Hepatocyte (in vitro differentiated cells): ENCODE measurements around the gene IRS2. TPM values are rescaled to one million over a fixed set of nuclear protein-coding genes. Genes with fewer than 3 reads are reported as not detected.
A peak's percentile ranks its signal among the peaks of the same experiment; 100 is the strongest.

ENCODE experiments used
- DNase-seq: peaks from one replicate; pipeline ENCODE4 v3.0.0-alpha.2; 2016; ENCODE audit warnings: low spot score
- H2AFZ ChIP-seq: fragments of 200-600 bp; sonication (generic); 2 replicates; pipeline ENCODE4 v1.6.0; 2016; ENCODE audit warnings: antibody characterized with exemption, mild to moderate bottlenecking
- H3K27ac ChIP-seq: fragments of 200-600 bp; sonication (generic); 2 replicates; pipeline ENCODE4 v1.5.1; 2016; ENCODE audit warnings: mild to moderate bottlenecking
- H3K27me3 ChIP-seq: fragments of 200-600 bp; sonication (generic); 2 replicates; pipeline ENCODE4 v1.6.1; 2016
- H3K36me3 ChIP-seq: fragments of 200-600 bp; sonication (generic); replicated peaks from 2 replicates; pipeline ENCODE4 v1.5.1; 2016; ENCODE audit warnings: low read depth; ENCODE audit not compliant: insufficient read depth
- H3K4me1 ChIP-seq: fragments of 200-600 bp; sonication (generic); 2 replicates; pipeline ENCODE4 v1.5.1; 2016; ENCODE audit warnings: mild to moderate bottlenecking, moderate library complexity; ENCODE audit not compliant: insufficient read depth
- H3K4me2 ChIP-seq: fragments of 200-600 bp; sonication (generic); 2 replicates; pipeline ENCODE4 v1.6.0; 2016
- H3K4me3 ChIP-seq: fragments of 200-600 bp; sonication (generic); 2 replicates; pipeline ENCODE4 v1.5.1; 2016; ENCODE audit warnings: mild to moderate bottlenecking
- H3K79me2 ChIP-seq: fragments of 200-600 bp; sonication (generic); 2 replicates; pipeline ENCODE4 v1.6.0; 2017; ENCODE audit warnings: mild to moderate bottlenecking
- H3K9me2 ChIP-seq: fragments of 200-600 bp; sonication (generic); replicated peaks from 2 replicates; pipeline ENCODE4 v1.6.0; 2017; ENCODE audit warnings: mild to moderate bottlenecking; ENCODE audit not compliant: insufficient read depth
- H3K9me3 ChIP-seq: fragments of 200-600 bp; sonication (generic); 2 replicates; pipeline ENCODE4 v1.5.1; 2016; ENCODE audit warnings: low read depth, mild to moderate bottlenecking
- H4K20me1 ChIP-seq: fragments of 200-600 bp; sonication (generic); 2 replicates; pipeline ENCODE4 v1.6.0; 2016; ENCODE audit warnings: mild to moderate bottlenecking; ENCODE audit not compliant: insufficient read depth, poor library complexity, severe bottlenecking
- EZH2 ChIP-seq: fragments of 200-600 bp; sonication (generic); IDR thresholded peaks from 2 replicates; pipeline ENCODE4 v1.6.1; 2016; ENCODE audit warnings: antibody characterized with exemption, mild to moderate bottlenecking, borderline replicate concordance
- EZH2phosphoT487 ChIP-seq: fragments of 200-600 bp; sonication (generic); IDR thresholded peaks from one replicate; pipeline ENCODE4 v1.6.1; 2018; ENCODE audit warnings: antibody characterized with exemption, mild to moderate bottlenecking, low read depth, moderate library complexity; ENCODE audit not compliant: unreplicated experiment, severe bottlenecking
- WGBS: methylation state at CpG from one replicate; pipeline ENCODE4 v1.1.6; 2016; ENCODE audit warnings: low lambda C conversion rate; ENCODE audit errors: missing lambda C conversion rate; 5-methylcytosine and 5-hydroxymethylcytosine counted together
- polyA plus RNA-seq: library from polyadenylated mRNA; unstranded; fragments of >200 nt; fragmentation: Nextera tagmentation; extraction: Ambion mirVana; gene quantifications from 2 replicates; pipeline ENCODE4 v1.2.1, GENCODE V29; 2016
- total RNA-seq: library from RNA; depleted of rRNA; stranded (reverse); fragments of >200 nt; gene quantifications from 2 replicates; pipeline ENCODE4 v1.2.3, GENCODE V29; 2014
- TF ChIP-seq, protein P1 (sequence below): fragments of 200-600 bp; sonication (generic); IDR thresholded peaks from 2 replicates; pipeline ENCODE4 v1.5.1; 2016; ENCODE audit warnings: antibody characterized with exemption, mild to moderate bottlenecking; ENCODE audit not compliant: poor library complexity

The IRS2 gene
- total and polyA plus RNA-seq, 2 experiments from 2014 or later = 19.4 to 26.4 TPM

DNA sequence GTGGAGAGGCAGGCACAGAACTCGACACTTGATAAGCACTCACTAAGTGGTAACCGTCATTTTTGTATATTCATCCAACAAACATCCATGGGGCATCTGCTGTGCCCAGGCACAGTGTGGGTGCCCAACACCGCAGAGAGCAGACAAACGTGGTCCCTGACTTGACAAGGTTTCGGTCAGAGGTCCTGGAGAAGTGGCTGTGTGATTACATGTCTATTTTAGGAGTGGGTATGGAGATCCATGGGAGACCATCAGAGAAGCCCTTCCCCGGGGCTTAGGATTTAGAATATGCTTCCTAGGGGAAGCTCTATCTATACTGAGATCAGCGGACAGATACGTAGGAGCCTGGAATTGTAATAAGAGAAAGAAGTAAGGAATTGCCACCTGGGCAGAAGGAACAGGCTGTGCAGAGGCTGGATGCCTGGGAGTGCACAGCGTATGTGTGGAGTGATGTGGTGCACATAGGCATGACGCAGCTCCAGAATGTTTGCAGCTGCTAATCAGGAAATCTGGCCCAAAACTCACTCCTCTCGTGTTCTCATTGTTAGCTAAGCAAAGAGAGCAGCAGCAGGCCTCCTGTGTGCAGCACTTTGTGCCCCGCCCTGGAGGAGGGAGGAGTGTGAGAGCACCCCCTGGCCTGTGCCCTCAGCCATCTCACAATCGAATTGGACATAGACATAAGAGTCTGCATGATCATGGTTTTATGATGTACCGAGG, 23.0 kb upstream of the IRS2 start:
- no peaks in the 10 kb centered on the region for H3K4me1 ChIP-seq
- no peaks in the 10 kb centered on the region for H3K36me3 ChIP-seq
- H3K9me2 ChIP-seq = no peaks in the 10 kb centered on the region
- no peak overlapping the region for H3K27ac ChIP-seq
- H2AFZ ChIP-seq = no peak overlapping the region
- no peak overlapping the region for H3K4me3 ChIP-seq
- no peaks in the 10 kb centered on the region for H3K9me3 ChIP-seq
- WGBS = 79% methylated on average over 14 of the region's 14 CpGs
- no peaks in the 10 kb centered on the region for H4K20me1 ChIP-seq
- DNase-seq = no peak
- H3K79me2 ChIP-seq = no peaks in the 10 kb centered on the region
- H3K4me2 ChIP-seq = no peak overlapping the region
- H3K27me3 ChIP-seq = no peaks in the 10 kb centered on the region
- TF ChIP-seq, protein P1, sequence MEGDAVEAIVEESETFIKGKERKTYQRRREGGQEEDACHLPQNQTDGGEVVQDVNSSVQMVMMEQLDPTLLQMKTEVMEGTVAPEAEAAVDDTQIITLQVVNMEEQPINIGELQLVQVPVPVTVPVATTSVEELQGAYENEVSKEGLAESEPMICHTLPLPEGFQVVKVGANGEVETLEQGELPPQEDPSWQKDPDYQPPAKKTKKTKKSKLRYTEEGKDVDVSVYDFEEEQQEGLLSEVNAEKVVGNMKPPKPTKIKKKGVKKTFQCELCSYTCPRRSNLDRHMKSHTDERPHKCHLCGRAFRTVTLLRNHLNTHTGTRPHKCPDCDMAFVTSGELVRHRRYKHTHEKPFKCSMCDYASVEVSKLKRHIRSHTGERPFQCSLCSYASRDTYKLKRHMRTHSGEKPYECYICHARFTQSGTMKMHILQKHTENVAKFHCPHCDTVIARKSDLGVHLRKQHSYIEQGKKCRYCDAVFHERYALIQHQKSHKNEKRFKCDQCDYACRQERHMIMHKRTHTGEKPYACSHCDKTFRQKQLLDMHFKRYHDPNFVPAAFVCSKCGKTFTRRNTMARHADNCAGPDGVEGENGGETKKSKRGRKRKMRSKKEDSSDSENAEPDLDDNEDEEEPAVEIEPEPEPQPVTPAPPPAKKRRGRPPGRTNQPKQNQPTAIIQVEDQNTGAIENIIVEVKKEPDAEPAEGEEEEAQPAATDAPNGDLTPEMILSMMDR = no peak
- TF ChIP-seq EZH2phosphoT487 (no peak), EZH2 (no peak)

DNA sequence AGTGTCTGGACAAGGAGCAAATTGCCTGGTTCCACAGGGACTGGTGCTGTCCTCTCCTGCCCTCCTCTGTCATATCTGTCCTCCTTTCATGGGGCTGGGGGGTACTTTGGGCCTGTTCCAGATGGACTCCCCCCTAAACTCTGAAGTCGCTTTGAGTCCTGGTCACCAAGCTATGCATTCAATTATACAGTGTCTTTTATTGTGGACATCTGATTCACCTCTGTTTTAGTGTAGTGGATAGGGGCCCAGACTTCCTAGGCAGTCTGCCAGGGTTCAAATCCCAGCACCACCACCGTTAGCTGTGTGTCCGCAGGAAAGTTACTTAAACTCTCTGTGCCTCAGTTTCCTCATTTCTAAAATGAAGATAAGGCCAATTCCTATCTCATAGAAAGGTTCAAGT, 21.0 kb upstream of the IRS2 start:
- H3K9me2 ChIP-seq = no peaks in the 10 kb centered on the region
- no peaks in the 10 kb centered on the region for H3K9me3 ChIP-seq
- H3K4me2 ChIP-seq = no peak overlapping the region
- H2AFZ ChIP-seq = no peak overlapping the region
- 92% methylated on average over 3 of the region's 3 CpGs for WGBS
- H3K27me3 ChIP-seq = no peaks in the 10 kb centered on the region
- H4K20me1 ChIP-seq = no peaks in the 10 kb centered on the region
- no peak overlapping the region for H3K4me3 ChIP-seq
- no peak for TF ChIP-seq EZH2phosphoT487
- TF ChIP-seq, protein P1 = no peak
- TF ChIP-seq EZH2 = no peak
- no peaks in the 10 kb centered on the region for H3K36me3 ChIP-seq
- no peak for DNase-seq
- H3K4me1 ChIP-seq = no peaks in the 10 kb centered on the region
- no peak overlapping the region for H3K27ac ChIP-seq
- no peaks in the 10 kb centered on the region for H3K79me2 ChIP-seq

DNA sequence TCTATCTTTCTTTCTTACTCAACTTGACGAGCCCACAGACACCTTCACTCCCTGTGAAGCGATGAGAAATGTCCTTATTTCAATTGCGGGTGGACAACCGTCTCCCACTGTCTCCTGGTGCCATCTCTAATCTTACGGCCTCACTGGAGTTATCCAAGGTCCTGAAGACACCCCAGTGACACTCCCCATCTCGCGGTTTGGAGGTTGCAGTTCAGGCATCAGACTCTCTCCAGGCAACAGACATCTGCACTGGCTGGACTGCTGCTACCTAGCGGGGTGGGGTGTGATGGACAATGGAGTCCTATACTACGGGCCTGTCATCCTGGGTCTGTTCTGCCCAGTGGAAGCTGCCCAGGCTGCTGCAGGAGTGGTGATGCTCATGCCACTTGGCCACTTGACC, 18.3 kb upstream of the IRS2 start:
- 83% methylated on average over 9 of the region's 9 CpGs for WGBS
- no peak for DNase-seq
- H3K4me3 ChIP-seq = no peak overlapping the region
- no peaks in the 10 kb centered on the region for H3K9me3 ChIP-seq
- H3K9me2 ChIP-seq = no peaks in the 10 kb centered on the region
- H3K27ac ChIP-seq = peak overlapping the region; percentile 59
- no peaks in the 10 kb centered on the region for H3K79me2 ChIP-seq
- H4K20me1 ChIP-seq = no peaks in the 10 kb centered on the region
- H2AFZ ChIP-seq = no peak overlapping the region
- TF ChIP-seq EZH2 (no peak), EZH2phosphoT487 (no peak)
- TF ChIP-seq, protein P1 = no peak
- no peaks in the 10 kb centered on the region for H3K4me1 ChIP-seq
- H3K4me2 ChIP-seq = no peak overlapping the region
- no peaks in the 10 kb centered on the region for H3K36me3 ChIP-seq
- no peaks in the 10 kb centered on the region for H3K27me3 ChIP-seq
